GM19468 (cell line): ENCODE results near the gene ISG20.
A peak's percentile ranks its signal among the peaks of the same experiment; 100 is the strongest.
"Not testable (repeated sequence)": the region's sequence is repeated elsewhere in the genome, so short reads cannot be mapped to it uniquely, and the experiment has no call there.

Source experiments
- ATAC-seq: cut with Tn5 transposase; IDR thresholded peaks from one replicate; pipeline ENCODE4 v1.9.1; 2021; ENCODE audit warnings: mild to moderate bottlenecking, moderate library complexity, moderate number of reproducible peaks; ENCODE audit not compliant: unreplicated experiment; ENCODE audit errors: extremely low read depth

Gene ISG20

DNA sequence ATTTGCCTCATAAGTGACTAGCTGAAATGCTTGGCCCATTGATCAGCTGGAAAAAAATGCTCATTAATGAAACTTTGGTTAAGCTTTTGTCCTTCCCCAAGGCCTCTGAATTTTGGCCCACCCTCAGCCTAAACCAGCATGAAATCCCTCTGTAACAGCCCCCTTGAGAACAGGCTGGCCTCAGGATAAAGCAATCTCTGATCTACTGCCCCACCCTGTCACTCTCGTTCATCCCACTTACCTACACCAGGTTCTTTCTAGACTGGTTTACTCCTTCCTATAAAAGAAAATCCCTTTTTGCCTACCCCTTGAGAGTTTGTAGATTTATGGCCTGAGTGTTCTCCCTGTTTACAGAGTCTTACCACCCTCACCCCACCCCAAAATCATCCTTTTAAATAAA lies 21.0 kb upstream of the ISG20 start:
- no peak for ATAC-seq

DNA sequence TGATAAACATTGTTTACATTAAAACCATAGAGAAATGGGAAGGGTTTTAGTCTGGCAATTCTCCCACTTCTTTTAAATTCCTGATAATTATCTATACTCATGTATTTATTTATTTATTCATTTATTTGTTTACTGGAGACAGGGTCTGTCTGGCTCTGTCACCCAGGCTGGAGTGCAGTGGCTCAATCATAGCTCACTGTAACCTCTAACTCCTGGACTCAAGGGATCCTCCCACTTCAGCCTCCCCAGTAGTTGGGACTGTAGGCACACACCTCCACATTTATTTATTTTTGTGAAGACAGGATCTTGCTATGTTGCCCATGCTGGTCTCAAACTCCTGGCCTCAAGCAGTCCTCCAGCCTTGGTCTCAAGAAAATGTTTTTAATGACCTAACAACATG lies 20.1 kb upstream of the ISG20 start:
- ATAC-seq: no peak

DNA sequence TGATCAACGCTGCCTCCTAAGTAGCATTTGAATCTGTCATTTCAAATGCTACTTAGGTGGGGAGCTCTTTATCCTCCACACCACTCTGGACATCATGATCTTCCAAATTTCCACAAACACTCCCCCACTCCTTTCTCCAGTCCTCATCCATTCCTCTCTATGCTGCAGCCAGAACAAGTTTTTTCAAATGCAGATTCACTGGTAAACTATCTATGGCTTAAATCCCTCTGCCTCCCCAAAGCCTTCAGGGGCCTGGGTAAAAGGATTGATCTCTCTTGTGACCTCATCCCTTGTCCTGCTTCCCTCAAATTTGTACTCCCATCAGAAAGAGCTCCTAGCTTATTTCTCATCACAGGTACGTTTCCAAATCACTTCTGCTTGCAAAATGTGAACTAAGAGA lies 19.0 kb upstream of the ISG20 start:
- ATAC-seq: no peak

DNA sequence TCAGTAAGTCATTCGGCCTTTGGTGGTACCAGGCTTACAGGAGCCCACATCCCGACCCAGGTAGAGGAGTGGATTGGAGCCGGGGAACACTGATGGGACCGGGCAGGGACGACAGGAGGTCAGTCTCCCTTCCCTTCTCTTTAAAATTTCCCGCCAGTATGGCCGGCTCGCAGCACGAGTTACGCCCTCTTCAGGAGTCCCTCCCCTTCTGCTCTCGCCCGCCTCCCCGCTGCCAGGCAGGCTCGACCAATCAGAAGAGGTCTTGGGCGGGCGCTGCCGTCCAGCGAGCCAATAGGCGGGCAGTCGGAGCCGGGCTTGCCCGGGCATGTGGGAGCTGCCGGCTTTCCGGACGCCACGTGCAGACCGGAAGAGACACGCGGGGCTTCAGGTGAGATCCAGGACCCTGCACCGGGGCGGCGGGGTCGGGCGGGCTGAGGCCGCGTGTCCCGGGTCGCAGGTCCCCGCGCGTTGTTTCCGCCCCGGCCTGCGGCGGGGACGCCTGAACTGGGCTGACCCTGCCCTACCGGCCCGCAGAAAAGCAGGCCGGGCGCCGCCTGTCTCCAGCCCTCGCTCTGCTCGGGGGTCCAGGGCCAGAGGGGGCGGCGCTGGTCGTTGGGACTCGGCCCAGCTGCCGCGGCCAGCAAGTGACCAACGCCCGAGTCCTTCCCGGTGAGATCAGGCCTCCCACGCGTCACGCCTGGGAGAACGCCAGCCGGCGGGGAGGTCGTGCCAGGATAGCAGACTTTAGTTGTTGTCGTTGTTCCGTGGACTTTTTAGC lies 17.6 kb upstream of the ISG20 start, which contains the start of gene AEN:
Gene AEN (plus strand): TSS at position 346 of the 778 bp plus-strand sequence. CDS start 4,870 bp downstream, outside the sequence.
- ATAC-seq: peak; percentile 96

DNA sequence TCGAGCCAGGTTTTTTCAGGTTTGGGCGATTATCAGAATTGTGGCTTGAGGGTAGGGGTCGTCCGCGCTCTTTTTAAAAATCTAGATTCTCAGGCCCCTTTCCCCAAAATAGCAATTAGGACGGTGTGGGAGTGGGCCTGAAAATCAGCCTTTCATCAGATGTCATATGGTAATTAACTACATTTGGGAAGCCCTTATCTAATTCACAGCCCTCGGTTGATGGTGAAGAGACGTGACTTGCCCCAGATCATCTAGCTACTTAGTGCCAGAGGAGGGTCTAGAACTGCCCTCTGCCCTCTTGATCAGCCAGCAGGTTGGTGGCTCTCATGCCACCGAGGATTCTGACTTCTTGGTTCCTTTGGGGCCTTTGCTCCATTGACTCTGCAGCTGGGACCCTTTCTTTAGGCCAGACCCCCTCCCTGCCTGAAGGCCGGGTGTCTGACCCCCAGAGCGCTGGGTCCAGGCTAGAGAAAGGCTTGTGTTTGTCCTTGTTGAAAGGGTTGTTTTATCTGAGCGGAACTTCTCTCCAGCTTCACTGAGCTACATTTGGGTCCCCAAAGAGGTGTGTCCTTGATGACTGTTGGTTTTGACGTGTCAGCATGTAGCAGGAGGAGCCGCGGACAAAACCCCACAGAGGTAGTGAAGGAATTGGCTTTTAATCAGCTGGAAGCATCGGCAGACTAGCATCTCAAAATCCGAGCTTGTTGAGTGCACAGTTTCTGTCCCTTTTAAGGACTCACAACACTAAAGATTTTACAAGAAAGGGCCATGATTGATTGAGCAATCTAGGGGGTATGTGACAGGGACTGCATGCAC lies 16.8 kb upstream of the ISG20 start:
- no peak for ATAC-seq

DNA sequence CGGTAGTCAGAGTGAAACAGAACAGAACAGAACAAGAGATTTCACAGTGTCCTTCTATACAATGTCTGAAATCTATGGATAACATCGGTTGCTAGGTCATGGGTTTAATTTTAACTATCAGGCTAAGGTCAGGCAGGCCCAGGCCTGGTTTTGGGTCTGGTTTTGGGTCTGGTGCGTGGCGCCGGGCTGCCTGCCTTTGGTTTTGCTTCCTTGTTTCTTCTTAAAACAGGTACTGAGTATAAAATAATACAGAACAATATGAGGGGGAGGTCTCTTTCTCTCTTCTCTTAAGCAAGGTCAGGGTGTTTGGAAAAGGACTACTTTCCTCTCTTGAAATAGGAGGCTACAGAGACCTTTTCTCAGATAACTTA lies 16.2 kb upstream of the ISG20 start:
- ATAC-seq: no peak

- ATAC-seq: no peak
These were observed 15.8 kb upstream of the ISG20 start for GRCh38 chr15:88623061-88623460.

GRCh38 chr15:88623632-88624031 lies 15.2 kb upstream of the ISG20 start:
- ATAC-seq: no peak

GRCh38 chr15:88624156-88624970 lies 14.5 kb upstream of the ISG20 start:
- ATAC-seq: no peak

DNA sequence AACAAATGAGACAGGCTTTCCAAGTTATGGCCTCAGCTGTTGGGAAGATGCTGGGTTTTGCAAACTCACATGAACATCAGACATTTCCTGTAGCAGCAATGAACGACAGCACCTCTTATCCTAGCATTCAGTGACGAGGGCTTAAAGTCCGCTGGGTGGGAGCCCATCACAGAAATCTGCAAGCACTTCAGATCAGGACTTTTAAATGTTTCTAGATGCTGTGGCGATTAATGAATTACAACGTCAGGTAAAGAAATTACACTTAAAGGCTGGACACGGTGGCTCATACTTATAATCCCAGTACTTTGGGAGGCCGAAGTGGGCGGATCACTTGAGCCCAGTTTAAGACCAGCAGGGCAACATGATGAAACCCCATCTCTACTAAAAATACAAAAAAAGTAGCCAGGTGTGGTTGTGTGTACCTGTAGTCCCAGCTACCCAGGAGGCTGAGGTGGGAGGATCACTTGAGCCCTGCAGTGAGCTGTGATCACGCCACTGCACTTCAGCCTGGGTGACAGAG lies 13.8 kb upstream of the ISG20 start:
- no peak for ATAC-seq

GRCh38 chr15:88625943-88626741 lies 12.7 kb upstream of the ISG20 start:
- ATAC-seq: no peak

- no peak for ATAC-seq
These were observed 11.4 kb upstream of the ISG20 start for GRCh38 chr15:88627463-88627862.

DNA sequence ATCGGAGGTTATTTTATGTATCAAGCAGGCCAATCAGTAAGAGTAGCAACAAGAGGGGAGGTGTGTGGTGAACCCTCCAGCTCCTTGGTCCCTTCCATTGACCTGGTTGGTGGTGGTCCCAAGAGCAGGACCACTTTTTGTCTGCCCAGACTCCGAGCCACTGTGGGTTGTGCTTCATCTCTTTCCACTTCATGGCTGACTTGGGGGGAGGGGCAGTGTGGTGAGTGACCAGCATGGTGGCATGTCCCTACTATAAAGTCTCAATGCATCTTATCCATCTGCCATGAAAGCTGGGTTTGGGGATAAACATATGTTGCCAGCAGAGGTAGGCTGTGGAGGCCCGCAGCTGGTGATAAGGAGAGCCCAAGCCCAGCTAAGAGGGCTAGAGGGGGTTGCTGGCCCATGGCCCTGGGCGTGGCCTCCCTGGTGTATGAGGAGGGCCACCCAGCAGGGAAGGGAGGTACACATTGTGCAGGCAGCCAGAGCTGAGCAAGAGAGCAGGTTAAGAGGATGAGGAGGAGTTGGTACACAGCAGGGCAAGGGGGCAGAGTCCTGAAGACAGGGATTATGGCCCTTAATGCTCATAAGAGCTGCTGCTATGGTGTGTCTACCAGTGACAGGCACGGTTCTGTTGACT lies 10.7 kb upstream of the ISG20 start:
- ATAC-seq: no peak

- no peak for ATAC-seq
These were observed 9.7 kb upstream of the ISG20 start for GRCh38 chr15:88629071-88629470.

- ATAC-seq: no peak
These were observed 8.6 kb upstream of the ISG20 start for GRCh38 chr15:88630141-88630721.

- no peak for ATAC-seq
These were observed 7.9 kb upstream of the ISG20 start for GRCh38 chr15:88630798-88631463.

GRCh38 chr15:88631464-88632028 lies 7.3 kb upstream of the ISG20 start:
- no peak for ATAC-seq

DNA sequence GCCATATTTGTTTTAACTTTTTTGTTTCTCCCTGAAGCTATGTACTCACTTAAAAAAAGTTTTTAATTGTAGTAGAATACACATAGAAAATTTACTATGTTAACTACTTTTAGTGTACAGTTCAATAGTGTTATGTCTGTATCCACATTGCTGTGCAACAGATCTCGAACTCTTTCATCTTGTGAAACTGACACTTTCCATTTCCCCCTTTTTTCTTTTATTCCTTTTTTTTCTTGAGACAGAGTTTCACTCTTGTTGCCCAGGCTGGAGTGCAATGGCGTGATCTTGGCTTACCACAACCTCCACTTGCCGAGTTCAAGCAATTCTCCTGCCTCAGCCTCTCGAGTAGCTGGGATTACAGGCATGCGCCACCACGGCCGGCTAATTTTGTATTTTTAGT lies 6.0 kb upstream of the ISG20 start:
- ATAC-seq: not testable (repeated sequence)
